ENCODE measurements around the gene SCARF2. TPM values are rescaled to one million over a fixed set of nuclear protein-coding genes. Genes with fewer than 3 reads are reported as not detected.
A peak's percentile ranks its signal among the peaks of the same experiment; 100 is the strongest.

Gene SCARF2
- total RNA-seq, 3 donors from 2014 or later (not counting 1 experiment from before 2014, with no cell fraction given): 1.8 to 3.5 (median 2.9) TPM

GRCh38 chr22:20432244-20432686 is 5.4 kb downstream of the SCARF2 start:
- Mint-ChIP-seq H3K9me3 (no peaks in the 10 kb centered on the region), H3K27me3 (ENCODE audit: low read depth in 2 of 2) (peaks cover 36 to 44% of the 10 kb centered on the region in 2 donors), H3K27ac (no peak overlapping the region), H3K36me3 (no peaks in the 10 kb centered on the region), H3K4me1 (peaks cover 10 to 50% of the 10 kb centered on the region in 2 donors), H3K4me3 (no peak overlapping the region)
- Histone ChIP-seq H3K27ac (ENCODE audit: low read length) (no peak overlapping the region), H3K4me1 (ENCODE audit: control insufficient read depth, insufficient read depth, low read length) (peaks cover 45% of the 10 kb centered on the region), H3K27me3 (ENCODE audit: control insufficient read depth, insufficient read depth, low read length) (peaks cover 48% of the 10 kb centered on the region), H3K4me3 (ENCODE audit: low read length) (no peak overlapping the region), H3K36me3 (ENCODE audit: control insufficient read depth, insufficient read depth, low read length) (no peaks in the 10 kb centered on the region), H3K9me3 (ENCODE audit: control insufficient read depth, insufficient read depth, low read length) (no peaks in the 10 kb centered on the region)
- 71% methylated on average over 3 of the region's 3 CpGs for WGBS (ENCODE audit: insufficient coverage)
- DNase-seq: no peak
- intact Hi-C loops (cut with micrococcal nuclease): no loop called here
- ATAC-seq: no peak
- TF ChIP-seq, protein P1, sequence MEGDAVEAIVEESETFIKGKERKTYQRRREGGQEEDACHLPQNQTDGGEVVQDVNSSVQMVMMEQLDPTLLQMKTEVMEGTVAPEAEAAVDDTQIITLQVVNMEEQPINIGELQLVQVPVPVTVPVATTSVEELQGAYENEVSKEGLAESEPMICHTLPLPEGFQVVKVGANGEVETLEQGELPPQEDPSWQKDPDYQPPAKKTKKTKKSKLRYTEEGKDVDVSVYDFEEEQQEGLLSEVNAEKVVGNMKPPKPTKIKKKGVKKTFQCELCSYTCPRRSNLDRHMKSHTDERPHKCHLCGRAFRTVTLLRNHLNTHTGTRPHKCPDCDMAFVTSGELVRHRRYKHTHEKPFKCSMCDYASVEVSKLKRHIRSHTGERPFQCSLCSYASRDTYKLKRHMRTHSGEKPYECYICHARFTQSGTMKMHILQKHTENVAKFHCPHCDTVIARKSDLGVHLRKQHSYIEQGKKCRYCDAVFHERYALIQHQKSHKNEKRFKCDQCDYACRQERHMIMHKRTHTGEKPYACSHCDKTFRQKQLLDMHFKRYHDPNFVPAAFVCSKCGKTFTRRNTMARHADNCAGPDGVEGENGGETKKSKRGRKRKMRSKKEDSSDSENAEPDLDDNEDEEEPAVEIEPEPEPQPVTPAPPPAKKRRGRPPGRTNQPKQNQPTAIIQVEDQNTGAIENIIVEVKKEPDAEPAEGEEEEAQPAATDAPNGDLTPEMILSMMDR (IDR thresholded peaks at IDR 0.05): no peak

GRCh38 chr22:20431511-20432192 is 6.0 kb downstream of the SCARF2 start:
- intact Hi-C loops (cut with micrococcal nuclease): no loop called here
- 32% methylated on average over 50 of the region's 50 CpGs for WGBS (ENCODE audit: insufficient coverage)
- peaks cover 47% of the 10 kb centered on the region for H3K27me3 ChIP-seq (ENCODE audit: control insufficient read depth, insufficient read depth, low read length)

DNA sequence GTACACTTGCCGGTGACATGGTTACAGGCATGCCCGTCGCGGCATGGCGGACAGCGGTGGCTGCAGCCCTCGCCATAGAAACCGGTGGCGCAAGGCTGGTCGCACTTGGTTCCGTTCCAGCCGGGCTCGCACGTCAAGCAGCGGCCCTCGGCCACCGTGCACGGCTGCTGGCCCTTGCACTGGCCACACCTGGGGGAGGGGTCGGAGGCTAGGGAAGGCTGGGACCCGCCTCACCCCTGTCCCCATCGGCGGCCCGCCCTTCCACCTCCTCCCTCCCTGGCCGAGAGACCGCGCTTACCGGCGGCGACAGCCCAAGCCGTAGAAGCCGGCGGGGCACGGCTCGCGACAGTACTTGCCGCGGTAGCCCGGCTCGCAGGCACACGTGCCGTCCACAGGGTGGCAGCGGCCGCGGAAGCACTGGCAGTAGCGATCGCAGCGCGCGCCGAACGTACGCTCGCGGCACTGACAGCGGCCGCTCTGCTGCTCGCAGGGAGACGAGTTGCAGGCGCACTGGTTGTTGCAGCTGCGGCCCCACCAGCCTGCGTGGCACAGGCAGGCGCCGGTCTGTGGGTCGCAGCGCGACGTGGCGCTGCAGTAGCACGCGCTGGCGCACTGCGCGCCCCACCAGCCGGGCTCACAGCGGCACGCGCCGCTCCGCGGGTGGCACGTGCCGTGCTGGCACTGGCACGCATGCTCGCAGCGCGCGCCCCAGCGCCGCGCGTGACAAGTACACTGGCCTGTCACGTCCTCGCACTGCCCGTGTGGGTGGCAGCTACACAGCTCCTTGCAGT is 6.7 kb downstream of the SCARF2 start:
- TF ChIP-seq, protein P1 (IDR thresholded peaks at IDR 0.05): no peak
- Mint-ChIP-seq H3K36me3 (no peaks in the 10 kb centered on the region), H3K4me3 (peak overlapping the region; percentile 90), H3K4me1 (peaks cover 5 to 41% of the 10 kb centered on the region in 2 donors), H3K27me3 (ENCODE audit: low read depth in 2 of 2) (peaks cover 34 to 42% of the 10 kb centered on the region in 2 donors), H3K9me3 (no peaks in the 10 kb centered on the region), H3K27ac (no peak overlapping the region)
- H3K27ac ChIP-seq (ENCODE audit: low read length): no peak overlapping the region
- peaks cover 49% of the 10 kb centered on the region for H3K27me3 ChIP-seq (ENCODE audit: control insufficient read depth, insufficient read depth, low read length)
- 1% methylated on average over 94 of the region's 94 CpGs for WGBS (ENCODE audit: insufficient coverage)
- no peaks in the 10 kb centered on the region for H3K36me3 ChIP-seq (ENCODE audit: control insufficient read depth, insufficient read depth, low read length)
- intact Hi-C loops (cut with micrococcal nuclease): no loop called here
- H3K4me3 ChIP-seq (ENCODE audit: low read length): peak overlapping the region; percentile 61
- peak; percentile 60 to 65 (median 60) for ATAC-seq
- peaks cover 34% of the 10 kb centered on the region for H3K4me1 ChIP-seq (ENCODE audit: control insufficient read depth, insufficient read depth, low read length)
- DNase-seq: peak; percentile 47 to 83
- H3K9me3 ChIP-seq (ENCODE audit: control insufficient read depth, insufficient read depth, low read length): no peaks in the 10 kb centered on the region

More at GRCh38 chr22:20431511-20432192, 6.0 kb downstream of the SCARF2 start:
- Histone ChIP-seq H3K36me3 (ENCODE audit: control insufficient read depth, insufficient read depth, low read length) (no peaks in the 10 kb centered on the region), H3K4me3 (ENCODE audit: low read length) (no peak overlapping the region), H3K27ac (ENCODE audit: low read length) (no peak overlapping the region), H3K4me1 (ENCODE audit: control insufficient read depth, insufficient read depth, low read length) (peaks cover 39% of the 10 kb centered on the region), H3K9me3 (ENCODE audit: control insufficient read depth, insufficient read depth, low read length) (no peaks in the 10 kb centered on the region)
- no peaks in the 10 kb centered on the region for H3K9me3 Mint-ChIP-seq
- no peak overlapping the region for H3K27ac Mint-ChIP-seq
- H3K36me3 Mint-ChIP-seq: no peaks in the 10 kb centered on the region
- no peak overlapping the region for H3K4me3 Mint-ChIP-seq
- ATAC-seq: no peak
- TF ChIP-seq, protein P1 (IDR thresholded peaks at IDR 0.05): no peak
- H3K4me1 Mint-ChIP-seq: peaks cover 5 to 44% of the 10 kb centered on the region in 2 donors
- no peak for DNase-seq
- H3K27me3 Mint-ChIP-seq (ENCODE audit: low read depth in 2 of 2): peaks cover 36 to 43% of the 10 kb centered on the region in 2 donors
